HEK293 (cell line): ENCODE data around the gene PCSK2.

Experiments
- CTCF ChIA-PET: fragments of 350-600 bp; formaldehyde crosslinking; extraction: SDS; loops from one replicate; lab custom pipeline; 2021; ENCODE audit warnings: antibody characterized with exemption; lab: Yijun Ruan, JAX
- POLR2A ChIA-PET: fragments of 300-600 bp; formaldehyde crosslinking; extraction: SDS; loops from one replicate; lab custom pipeline; 2020; ENCODE audit warnings: antibody characterized with exemption, inconsistent platforms; lab: Yijun Ruan, JAX
- H3K27ac ChIP-seq: fragments of 200-500 bp; sonication (Bioruptor generic); 2 replicates; pipeline ENCODE4 v1.5.1; 2014; ENCODE audit warnings: low read depth, low read length, control low read depth, inconsistent platforms; ENCODE audit errors: extremely low read depth
- H3K36me3 ChIP-seq, 2 experiments: fragments of 200-500 bp in 1 of 2; sonication (Bioruptor generic) in 1 of 2; 1 replicate in 1 of 2; 2 replicates in 1 of 2; pipeline ENCODE4 v1.5.1; 2014 to 2017; ENCODE audit warnings: inconsistent platforms in 2 of 2, low read length in 2 of 2; ENCODE audit not compliant: control insufficient read depth in 2 of 2, insufficient read depth in 1 of 2
- H3K4me1 ChIP-seq: fragments of 200-500 bp; sonication (Bioruptor generic); 2 replicates; pipeline ENCODE4 v1.5.1; 2014; ENCODE audit warnings: mild to moderate bottlenecking, low read length, inconsistent platforms; ENCODE audit not compliant: control insufficient read depth, insufficient read depth
- H3K4me3 ChIP-seq: 2 replicates; pipeline ENCODE4 v1.5.1; 2011; ENCODE audit warnings: low read depth, mild to moderate bottlenecking, control low read depth, low read length, moderate library complexity
- H3K9me3 ChIP-seq: fragments of 200-500 bp; sonication (Bioruptor generic); 2 replicates; pipeline ENCODE4 v1.5.1; 2014; ENCODE audit warnings: low read depth, low read length, inconsistent platforms; ENCODE audit not compliant: control insufficient read depth, insufficient read depth
- SP2 ChIP-seq: fragments of 450-650 bp; formaldehyde crosslinking; IDR thresholded peaks from 2 replicates; pipeline ENCODE4 v1.5.1; 2016; ENCODE audit warnings: missing biosample characterization, missing genetic modification characterization
- SP3 ChIP-seq: fragments of 450-650 bp; formaldehyde crosslinking; IDR thresholded peaks from 2 replicates; pipeline ENCODE4 v1.5.1; 2016; ENCODE audit warnings: missing biosample characterization, missing genetic modification characterization
- ZBTB49 ChIP-seq: fragments of 450-650 bp; formaldehyde crosslinking; IDR thresholded peaks from 2 replicates; pipeline ENCODE4 v1.5.1; 2016; ENCODE audit warnings: missing biosample characterization, missing genetic modification characterization, low read depth
- ZNF341 ChIP-seq: fragments of 450-650 bp; formaldehyde crosslinking; IDR thresholded peaks from 2 replicates; pipeline ENCODE4; 2016; ENCODE audit warnings: low read depth, missing biosample characterization, missing genetic modification characterization
- ZNF350 ChIP-seq: fragments of 450-650 bp; formaldehyde crosslinking; IDR thresholded peaks from 2 replicates; pipeline ENCODE4 v1.5.0; 2017; ENCODE audit warnings: missing biosample characterization, mild to moderate bottlenecking, missing genetic modification characterization
- ZNF394 ChIP-seq: fragments of 450-650 bp; formaldehyde crosslinking; IDR thresholded peaks from 2 replicates; pipeline ENCODE4 v1.5.1; 2016; ENCODE audit warnings: missing biosample characterization, missing genetic modification characterization, mild to moderate bottlenecking, moderate library complexity, borderline replicate concordance
- ZNF449 ChIP-seq: fragments of 450-650 bp; formaldehyde crosslinking; IDR thresholded peaks from 2 replicates; pipeline ENCODE4 v1.5.1; 2017; ENCODE audit warnings: missing biosample characterization, mild to moderate bottlenecking, missing genetic modification characterization, moderate library complexity
- ZNF488 ChIP-seq: fragments of 450-650 bp; formaldehyde crosslinking; IDR thresholded peaks from 2 replicates; pipeline ENCODE4 v1.5.1; 2016; ENCODE audit warnings: missing biosample characterization, missing genetic modification characterization
- ZNF518A ChIP-seq: fragments of 450-650 bp; formaldehyde crosslinking; conservative IDR thresholded peaks from 2 replicates; pipeline ENCODE4 v1.5.1; 2016; ENCODE audit warnings: low read depth, missing biosample characterization, missing genetic modification characterization
- ZNF530 ChIP-seq: fragments of 450-650 bp; formaldehyde crosslinking; IDR thresholded peaks from 2 replicates; pipeline ENCODE4 v1.5.1; 2016; ENCODE audit warnings: low read depth, missing biosample characterization, missing genetic modification characterization
- ZNF548 ChIP-seq: fragments of 450-650 bp; formaldehyde crosslinking; IDR thresholded peaks from 2 replicates; pipeline ENCODE4 v1.5.1; 2016; ENCODE audit warnings: missing biosample characterization, missing genetic modification characterization
- ZNF561 ChIP-seq: fragments of 450-650 bp; IDR thresholded peaks from 2 replicates; pipeline ENCODE4 v1.5.1; 2018; ENCODE audit warnings: missing biosample characterization, missing genetic modification characterization, borderline replicate concordance
- ZNF624 ChIP-seq: fragments of 450-650 bp; formaldehyde crosslinking; IDR thresholded peaks from 2 replicates; pipeline ENCODE4 v1.5.1; 2017; ENCODE audit warnings: missing biosample characterization, missing genetic modification characterization
- ZNF658 ChIP-seq: fragments of 450-650 bp; formaldehyde crosslinking; IDR thresholded peaks from 2 replicates; pipeline ENCODE4; 2016; ENCODE audit warnings: missing biosample characterization, missing genetic modification characterization
- ZSCAN18 ChIP-seq: fragments of 450-650 bp; formaldehyde crosslinking; IDR thresholded peaks from 2 replicates; pipeline ENCODE4 v1.5.1; 2016; ENCODE audit warnings: missing biosample characterization, missing genetic modification characterization

Gene PCSK2

GRCh38 chr20:17460119-17460518 lies 233.3 kb downstream of the PCSK2 start (continued):
- TF ChIP-seq ZNF518A (tag by site-specific recombination) (no peak), SP2 (tag by site-specific recombination) (no peak), ZNF449 (tag by site-specific recombination) (no peak), ZNF561 (tag by site-specific recombination) (no peak)

- Histone ChIP-seq H3K27ac (no peak overlapping the region), H3K9me3 (no peaks in the 10 kb centered on the region), H3K4me3 (no peak overlapping the region), H3K36me3 (no peaks in the 10 kb centered on the region), H3K4me1 (no peaks in the 10 kb centered on the region)
- ChIA-PET CTCF (interaction anchor here (1.0 kb wide), 1 partner anchor 30 kb away, joined by 3 read pairs; no protein-coding TSS in a partner anchor), POLR2A (no interaction called here)
- no peak for TF ChIP-seq ZNF624
- no peak for TF ChIP-seq ZNF658 (tag by site-specific recombination)
- no peak for TF ChIP-seq SP3 (tag by site-specific recombination)
- no peak for TF ChIP-seq ZNF530
- no peak for TF ChIP-seq ZNF394 (tag by site-specific recombination)
- no peak for TF ChIP-seq ZNF341
- no peak for TF ChIP-seq ZNF350 (tag by site-specific recombination)
- no peak for TF ChIP-seq ZBTB49 (tag by site-specific recombination)
- TF ChIP-seq ZNF488 (tag by site-specific recombination) = no peak
- no peak for TF ChIP-seq ZNF548
- TF ChIP-seq ZSCAN18 (tag by site-specific recombination) = no peak
Measured at GRCh38 chr20:17461941-17462340, 235.1 kb downstream of the PCSK2 start.
